GM18520 (cell line): ENCODE data around the gene AFAP1L1.
A peak's percentile ranks its signal among the peaks of the same experiment; 100 is the strongest.
"Not testable (repeated sequence)": the region's sequence is repeated elsewhere in the genome, so short reads cannot be mapped to it uniquely, and the experiment has no call there.

Source experiments
- ATAC-seq: cut with Tn5 transposase; IDR thresholded peaks from one replicate; pipeline ENCODE4 v1.9.1; 2021; ENCODE audit not compliant: unreplicated experiment

Gene AFAP1L1

DNA sequence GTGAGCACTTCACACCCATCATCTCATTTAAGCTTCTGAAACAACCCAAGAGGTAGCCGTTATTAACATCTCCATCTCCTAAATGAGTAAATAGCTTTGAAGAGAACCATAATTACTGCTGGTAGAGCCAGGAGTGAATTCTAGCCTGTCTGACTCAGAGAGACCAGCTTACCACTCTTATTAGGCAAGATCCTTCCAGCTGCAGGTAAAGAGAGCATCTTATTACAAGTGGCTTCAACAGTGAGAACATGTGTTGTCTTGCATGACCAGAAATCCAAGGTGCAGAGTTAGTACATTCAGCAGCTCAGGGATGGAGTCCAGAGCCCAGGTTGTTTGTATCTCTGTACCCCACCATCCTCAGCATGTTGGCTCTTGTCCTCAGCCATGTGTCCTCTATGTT, 10.9 kb upstream of the AFAP1L1 start:
- ATAC-seq, result no peak

DNA sequence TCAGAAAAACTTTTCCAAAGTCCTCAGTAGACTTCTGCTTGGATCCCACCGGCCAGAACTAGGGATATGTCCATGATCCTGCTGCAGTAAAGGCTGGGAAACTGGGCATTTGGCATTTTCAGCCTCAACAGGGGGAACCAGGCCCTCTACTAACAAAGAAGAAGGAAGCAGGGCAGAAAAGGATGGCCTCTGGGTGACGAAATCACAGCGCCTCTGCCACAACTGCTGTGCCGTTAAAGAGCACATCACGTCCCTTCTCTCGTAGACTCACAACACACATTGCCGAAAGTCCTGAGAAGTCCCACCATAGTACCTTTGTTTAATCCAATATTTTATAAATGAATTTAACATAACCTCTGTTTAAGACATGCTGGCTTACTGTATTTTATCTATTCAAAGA, 10.4 kb upstream of the AFAP1L1 start:
- ATAC-seq, result no peak

DNA sequence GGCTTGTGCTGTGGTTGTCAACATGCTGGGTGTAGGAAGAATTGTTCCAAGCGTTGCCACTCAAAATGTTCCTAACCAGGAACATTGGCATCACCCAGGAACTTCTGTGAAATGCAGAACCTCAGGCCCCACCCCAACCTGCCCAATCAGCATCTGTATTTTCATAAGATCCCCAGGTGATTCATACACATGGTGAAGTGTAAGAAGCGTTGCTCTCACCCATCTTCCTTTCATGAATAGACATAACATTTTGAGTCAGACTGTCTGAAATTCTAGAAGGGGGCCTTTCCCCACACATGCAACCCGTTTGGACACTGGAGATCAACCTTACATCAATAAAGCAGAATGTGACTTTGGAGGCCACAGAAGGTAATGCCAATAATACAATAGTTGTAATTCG, 9.3 kb upstream of the AFAP1L1 start:
- ATAC-seq, result no peak

DNA sequence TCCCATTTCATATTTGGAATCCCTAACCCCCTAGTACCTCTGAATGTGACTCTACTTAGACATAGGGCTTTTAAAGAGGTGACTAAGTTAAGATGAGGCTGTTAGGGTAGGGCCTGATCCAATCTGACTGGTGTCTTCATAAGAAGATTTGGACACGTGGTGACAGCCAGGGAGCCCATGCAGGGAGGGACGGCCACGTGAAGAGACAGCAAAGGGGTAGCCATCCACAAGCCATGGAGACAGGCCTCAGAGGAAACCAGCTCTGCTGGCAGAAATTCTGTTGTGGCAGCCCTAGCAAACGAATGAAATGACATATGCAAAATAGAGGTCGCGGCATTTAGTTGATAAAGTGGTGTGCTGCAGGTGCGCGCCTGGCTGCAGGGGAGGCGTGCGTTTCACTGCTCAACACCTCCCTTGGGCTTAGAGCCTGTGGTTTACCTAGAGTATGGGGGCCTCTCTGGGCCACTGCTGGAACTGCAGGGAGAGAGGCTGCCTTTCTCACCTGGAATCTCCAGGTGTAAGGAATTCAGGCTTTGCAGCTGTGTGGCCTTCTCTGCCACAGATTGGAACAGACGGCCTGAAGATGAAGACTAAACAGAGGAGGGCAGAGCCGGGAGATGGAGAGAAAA, 7.1 kb upstream of the AFAP1L1 start:
- ATAC-seq, result peak; percentile 91

DNA sequence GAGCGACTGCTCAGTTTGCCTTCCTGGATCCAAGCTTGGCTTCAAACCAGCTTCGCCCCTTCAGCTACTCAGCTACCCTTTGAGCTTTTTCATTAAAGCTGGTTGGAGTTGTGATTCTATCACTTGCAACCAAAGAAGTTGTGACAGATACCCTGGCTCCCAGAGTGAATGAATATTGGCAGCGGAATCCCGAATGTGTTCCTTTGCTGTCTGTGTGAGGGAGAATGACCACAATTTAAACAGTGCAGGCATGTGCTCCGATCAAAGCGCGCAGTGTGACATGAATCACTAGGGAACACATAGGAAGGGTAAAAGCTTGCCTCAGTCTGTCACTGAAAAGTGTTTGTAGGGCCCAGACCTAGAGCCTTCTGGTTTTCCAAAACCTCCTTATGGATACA, 6.6 kb upstream of the AFAP1L1 start:
- ATAC-seq, result no peak

DNA sequence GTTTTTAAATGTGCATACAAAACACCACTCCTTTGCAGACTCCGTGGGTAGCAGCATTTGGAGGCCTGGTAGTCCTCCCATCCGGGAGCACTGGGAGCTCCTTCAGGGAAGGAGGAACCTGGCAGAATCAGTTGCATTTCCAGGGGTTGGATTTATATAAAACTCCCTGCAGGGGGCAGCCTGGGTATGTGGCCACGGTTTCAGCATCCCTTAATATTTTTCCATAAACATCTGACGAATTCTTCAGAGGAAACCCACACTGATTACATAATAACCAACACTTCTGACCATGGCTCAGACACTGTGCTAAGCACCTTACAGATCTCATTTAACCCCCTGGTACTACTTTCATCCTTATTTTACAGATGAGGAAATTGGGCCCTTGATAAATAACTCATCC, 6.1 kb upstream of the AFAP1L1 start:
- ATAC-seq, result no peak

DNA sequence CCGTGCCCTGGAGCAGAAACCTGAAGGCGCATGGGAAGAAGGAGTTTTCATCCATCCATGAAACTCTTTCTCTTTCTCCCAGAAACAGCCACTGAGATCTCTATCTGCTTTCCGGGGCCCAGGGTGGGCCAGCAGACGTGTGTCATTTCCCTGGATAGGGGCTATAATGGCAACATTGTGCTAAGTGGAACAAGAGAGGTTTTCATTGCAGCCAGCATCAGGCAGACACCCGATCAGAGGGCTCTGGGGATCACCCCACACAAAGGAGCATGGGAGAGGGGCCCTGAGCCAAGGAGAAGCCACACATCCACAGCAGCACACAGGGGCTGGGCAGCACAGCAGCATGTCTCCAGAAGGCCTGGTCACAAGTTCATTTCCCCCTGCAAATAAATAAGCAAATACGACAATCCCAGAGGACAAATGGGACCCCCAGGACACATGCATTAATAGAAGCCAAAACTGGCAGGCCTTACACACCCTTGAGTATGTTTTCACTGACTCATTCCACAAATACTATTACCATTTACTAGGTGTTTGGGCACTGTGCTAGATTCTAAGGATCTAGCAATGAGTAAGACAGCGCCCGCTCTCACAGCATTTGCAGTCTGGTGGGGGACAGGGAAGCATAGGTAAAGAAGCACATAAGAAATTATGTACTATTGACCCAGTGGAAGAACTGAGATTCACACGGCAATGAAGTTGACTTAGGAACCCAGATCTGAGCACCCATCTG, 4.3 kb upstream of the AFAP1L1 start:
- no peak for ATAC-seq

DNA sequence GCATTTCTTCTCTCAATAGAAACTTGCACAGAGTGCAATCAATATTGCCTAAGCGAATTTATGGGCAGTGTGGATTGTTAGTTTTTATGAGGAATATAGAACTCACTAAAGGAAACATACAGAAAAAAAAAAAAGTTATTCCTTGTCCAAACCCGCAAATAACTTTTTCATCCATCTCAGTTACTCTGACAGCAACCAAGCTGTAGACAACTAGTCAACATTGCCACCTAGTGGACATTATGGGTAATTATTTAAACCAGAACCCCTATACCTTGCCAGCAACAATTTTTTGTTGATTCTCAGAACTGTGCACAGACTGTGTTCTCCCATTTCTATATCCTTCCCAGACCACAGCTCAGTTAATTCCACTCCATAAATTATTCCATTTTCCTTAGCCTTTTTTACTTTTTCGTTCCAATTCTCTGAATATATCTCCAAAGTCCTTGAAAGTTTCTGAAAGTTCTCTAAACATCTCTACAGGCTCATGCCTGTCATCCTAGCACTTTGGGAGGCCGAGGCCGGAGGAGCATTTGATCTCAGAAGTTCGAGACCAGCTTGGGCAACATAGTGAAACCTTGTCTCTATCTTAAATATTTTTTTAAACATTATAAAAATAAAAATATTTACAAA, 2.6 kb upstream of the AFAP1L1 start:
- no peak for ATAC-seq

DNA sequence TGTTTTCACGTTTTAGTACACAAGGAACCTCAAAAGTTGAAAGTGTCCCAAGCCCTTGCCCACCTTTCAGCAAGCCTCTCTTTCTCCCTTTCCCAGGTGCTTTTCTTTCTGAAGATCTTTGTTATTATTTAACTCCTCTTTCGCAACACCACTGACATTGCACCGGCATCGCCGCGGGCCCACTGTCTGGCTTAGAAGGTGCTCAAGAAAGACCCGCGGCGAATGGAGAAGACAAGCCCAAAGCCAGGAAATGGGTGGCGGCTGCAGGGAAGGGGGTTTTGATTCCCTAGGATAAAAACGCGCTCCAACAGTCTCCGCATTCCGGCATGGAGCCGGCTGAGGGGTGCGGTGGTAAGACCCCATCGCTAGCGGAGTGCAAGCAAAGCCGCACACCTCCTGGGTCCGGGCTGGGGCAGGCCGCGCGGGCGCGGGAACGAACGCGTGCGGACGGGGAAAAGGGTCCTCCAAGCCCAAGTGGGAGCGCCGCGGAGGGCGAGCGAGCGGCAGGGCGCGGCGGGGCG, 404 bp upstream of the AFAP1L1 start:
- ATAC-seq, result no peak

DNA sequence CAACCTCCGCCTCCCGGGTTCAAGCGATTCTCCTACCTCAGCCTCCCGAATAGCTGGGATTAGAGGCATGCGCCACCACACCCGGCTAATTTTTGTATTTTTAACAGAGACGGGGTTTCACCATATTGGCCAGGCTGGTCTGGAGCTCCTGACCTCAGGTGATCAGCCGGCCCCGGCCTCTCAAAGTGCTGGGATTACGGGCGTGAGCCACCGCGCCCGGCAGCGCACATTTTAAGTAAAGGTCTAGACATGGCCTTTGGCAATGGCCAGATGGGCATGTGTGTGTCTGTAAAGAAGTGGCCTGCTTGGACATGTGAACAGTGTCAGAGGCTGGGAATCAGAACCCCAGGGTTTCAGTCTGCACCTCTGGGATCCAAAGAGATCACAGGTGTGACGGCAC, 1.1 kb downstream of the AFAP1L1 start:
- ATAC-seq, result not testable (repeated sequence)

DNA sequence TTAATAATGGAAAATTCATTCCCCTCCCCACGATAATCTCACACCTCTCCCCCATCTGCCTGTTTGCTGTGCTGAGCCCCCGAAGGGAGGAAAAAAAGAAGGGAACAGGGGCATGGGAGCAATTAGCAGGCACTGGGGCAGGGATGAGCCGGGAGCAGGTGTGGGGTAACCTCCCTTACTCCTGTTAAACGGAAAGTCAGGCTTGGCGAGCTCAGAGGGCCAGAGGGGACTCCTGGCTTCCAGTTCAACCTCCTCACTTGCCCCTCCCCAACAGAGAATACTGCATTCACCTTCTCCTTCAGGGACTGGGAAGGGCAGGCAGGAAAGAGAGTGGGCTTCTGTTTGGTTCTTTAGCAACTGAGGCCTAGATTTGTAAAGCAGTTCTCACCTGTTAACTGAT, 1.6 kb downstream of the AFAP1L1 start:
- ATAC-seq, result no peak

DNA sequence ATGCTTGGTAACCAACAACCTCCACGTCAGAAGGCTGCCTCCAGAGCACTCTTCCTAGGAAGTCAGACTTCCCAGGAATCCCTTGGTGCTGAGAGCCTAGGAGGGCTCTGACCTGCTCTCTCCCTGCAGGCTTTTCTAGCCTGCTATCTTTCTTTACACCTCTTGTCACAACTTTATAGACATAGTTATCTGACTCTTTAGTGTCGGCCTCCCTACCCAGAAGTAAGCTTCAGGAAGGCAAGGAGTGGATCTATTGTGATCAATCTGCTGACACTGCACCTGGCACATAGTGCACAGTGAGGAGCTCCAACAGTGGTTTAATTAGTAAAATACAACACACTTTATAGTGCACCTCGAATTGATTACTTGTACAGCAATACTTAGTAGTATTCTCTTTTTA, 2.3 kb downstream of the AFAP1L1 start:
- no peak for ATAC-seq

DNA sequence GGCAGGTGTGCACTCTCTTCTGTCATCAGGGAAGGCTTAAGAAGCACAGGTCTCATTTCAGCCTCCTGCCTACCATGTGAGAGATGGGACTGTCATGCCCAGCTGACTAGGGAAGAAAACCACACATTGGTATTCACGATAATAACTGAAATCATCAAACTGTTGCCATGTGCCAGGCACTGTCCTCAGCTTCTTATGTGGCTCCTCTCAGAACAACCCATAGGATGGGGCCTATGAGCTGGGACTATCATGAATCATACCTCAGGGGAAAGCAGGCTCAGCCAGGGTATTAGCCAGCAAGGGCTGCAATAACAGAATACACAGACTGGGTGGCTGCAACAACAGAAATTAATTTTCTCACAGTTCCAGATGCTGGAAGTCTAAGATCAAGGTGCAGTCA, 3.3 kb downstream of the AFAP1L1 start:
- no peak for ATAC-seq

DNA sequence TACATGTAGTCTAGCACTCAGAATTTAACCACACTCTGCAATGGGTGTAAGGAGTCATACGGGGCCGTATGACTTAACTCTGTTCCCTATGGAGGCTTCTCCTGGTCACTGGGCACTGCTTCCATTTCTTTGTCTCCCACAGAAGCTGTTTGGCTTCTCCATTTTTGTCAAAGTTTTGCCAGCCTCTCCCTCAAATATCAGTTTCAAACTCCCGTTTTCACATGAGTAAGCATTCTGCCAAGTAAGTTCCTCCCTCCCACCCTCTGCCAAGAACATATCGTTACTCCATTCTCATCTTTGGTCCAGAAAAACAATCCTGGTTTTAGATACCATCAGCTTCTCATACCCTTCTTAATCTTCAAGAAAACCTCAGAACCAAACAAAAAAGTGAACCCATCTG, 6.1 kb downstream of the AFAP1L1 start:
- ATAC-seq, result no peak

DNA sequence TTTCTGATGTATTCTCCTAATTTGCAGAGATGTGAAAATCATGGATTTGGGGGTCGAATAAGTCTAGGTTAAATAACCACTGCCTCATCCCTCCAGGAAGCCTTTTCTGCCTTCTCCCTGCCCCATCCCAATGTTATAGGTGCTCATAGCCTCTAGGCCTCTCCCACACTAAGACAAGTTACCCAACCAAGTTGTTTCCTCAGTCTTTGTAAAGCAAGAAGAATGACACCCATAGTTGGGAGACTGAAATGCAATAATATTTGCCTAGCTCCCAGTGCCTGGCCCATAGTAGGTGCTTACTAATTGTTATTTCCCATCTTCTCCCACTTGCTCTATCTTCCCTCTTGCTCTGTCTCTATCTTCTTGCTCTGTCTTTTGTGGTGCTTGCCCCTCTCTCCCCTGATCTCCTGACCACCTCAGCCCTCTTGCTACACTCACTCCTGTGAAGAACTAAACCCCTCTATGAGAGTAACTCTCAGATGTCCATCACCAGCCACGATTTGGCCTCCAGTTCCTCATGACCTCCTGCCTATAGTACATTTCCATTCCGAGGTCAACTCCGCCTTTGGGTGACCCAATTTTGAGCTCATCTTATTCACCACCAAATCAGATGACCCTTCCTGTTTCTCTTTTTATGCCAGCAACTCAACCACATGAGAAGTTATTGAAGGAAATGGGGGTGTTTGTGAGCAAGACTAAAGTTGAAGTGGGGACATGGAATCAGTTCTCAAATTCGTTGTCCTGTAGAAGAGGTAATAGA, 7.0 kb downstream of the AFAP1L1 start:
- no peak for ATAC-seq

DNA sequence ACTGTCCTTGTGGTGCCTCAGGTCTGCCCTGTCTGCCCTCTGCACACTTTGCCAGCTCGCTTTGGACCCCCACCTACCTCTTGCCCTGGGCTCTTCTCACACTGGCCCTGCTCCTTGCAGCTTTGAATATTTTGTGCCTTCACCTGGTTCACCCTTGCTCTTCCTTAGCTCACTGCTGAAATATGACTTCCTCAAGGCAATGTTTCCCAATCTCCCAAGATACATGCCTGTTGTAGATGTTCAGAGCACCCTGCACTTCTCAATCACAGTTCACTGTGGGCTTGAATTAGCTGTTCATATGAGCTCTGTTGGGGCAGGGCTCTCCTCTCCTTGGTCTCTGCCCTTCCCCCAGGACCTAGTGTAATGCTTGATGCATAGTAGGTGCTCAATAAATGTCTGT, 8.0 kb downstream of the AFAP1L1 start:
- ATAC-seq, result no peak

DNA sequence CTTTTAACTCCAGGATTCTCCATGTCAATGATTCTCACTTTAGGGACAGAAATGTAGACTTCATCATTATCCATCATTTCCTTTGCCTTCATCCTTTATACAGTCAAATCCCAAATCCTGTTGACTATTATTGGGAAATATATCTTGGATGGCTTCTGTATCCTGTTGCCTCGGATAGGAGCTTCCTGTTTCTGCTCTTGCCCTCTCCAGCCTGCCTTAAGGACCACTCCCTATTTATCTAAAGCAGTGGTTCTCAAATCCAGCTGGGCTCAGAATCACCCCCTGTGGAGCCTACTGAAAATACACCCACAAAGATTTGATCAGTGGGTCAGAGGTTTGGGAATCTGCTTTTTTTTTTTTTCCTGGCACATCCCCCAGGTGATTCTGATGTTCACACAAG, 8.5 kb downstream of the AFAP1L1 start:
- no peak for ATAC-seq

DNA sequence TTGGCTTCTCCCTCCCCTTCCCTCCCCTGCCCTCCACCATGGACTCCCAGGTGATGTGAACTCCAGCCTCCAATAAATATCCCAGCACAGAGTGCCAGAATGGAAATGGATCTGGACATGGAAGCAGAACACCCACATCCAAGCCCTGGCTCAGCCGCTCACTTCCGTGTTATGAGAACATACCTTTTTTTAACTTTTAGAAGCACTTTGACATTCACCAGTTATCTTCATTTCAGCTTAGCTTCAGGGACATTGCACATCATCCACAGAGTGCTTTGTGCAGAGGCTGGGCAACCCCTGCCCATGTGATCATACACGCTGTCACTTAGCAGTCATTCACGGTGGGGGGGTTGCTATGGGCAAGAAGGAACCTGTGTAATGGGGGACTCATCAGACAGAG, 9.1 kb downstream of the AFAP1L1 start:
- ATAC-seq, result no peak

DNA sequence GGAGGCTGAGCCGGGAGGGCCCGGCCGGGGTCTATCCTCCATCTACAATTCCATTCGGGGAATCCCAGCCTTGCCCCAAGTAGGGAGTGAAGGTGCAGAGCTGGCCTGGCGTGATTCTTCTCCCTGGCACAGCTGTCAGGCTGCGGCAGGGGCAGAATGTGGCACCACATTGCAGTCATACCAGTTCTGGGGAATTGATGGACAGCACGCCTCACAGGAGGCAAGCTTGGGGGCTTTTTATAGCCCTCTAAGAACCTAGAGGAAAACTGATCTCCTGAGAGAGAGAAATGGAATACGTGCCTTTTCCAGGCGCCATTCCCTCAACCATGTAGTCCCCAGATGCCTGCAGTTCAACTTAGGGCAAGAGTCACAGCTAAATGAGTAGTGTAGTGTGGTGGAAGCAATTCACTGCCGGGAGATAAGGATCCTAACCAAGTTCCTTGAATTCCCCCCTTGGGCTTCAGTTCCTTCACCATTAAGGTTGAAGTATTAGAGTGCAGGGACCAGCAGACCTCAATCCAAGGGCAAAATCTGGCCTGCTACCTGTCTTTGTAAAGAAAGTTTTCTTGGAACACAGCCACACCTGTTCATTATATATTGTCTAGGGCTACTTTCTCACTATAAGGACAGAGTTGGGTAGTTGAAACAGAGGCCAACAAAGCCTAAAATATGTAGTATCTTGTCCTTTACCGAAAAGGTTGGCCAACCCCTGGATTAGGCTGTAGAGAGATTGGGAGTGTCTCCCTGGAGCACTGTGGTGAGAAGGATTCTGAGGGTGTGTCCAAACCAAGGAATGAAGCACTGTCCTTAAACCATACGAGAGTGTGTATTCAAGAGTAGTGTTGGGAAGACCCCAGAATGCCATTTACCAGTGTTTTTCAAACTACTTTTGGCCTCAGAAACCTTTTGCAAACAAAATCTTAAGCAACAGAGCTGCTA, 10.6 kb downstream of the AFAP1L1 start:
- no peak for ATAC-seq

DNA sequence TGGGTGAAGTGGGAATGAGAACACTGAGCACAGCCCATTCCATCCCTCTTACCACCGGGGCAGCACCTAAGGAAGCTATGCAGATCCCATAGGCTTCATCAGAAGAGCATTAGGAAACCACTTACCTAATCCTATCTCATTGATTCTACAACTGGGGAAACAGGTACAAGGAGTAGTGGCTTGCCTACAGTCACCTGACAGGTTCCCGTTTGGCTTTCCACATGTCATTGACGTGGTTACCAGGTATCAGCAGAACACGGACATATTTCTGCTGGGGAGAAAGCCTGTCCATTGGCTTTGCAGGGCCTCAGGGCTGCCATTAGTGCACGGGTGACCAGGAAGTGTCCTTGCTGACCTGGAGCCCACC, 11.3 kb downstream of the AFAP1L1 start:
- no peak for ATAC-seq
